GM18508 (cell line): ENCODE measurements around the gene ZIC4.

Source experiments
- ATAC-seq: cut with Tn5 transposase; IDR thresholded peaks from one replicate; pipeline ENCODE4 v1.9.1; 2021; ENCODE audit warnings: moderate number of reproducible peaks; ENCODE audit not compliant: insufficient read depth, unreplicated experiment

Gene ZIC4

GRCh38 chr3:147406028-147406931 is at the start of gene ZIC4:
Gene ZIC4 (minus strand): TSS chr3:147406543. CDS start chr3:147402797, 3,746 bp downstream.
- ATAC-seq = no peak

DNA sequence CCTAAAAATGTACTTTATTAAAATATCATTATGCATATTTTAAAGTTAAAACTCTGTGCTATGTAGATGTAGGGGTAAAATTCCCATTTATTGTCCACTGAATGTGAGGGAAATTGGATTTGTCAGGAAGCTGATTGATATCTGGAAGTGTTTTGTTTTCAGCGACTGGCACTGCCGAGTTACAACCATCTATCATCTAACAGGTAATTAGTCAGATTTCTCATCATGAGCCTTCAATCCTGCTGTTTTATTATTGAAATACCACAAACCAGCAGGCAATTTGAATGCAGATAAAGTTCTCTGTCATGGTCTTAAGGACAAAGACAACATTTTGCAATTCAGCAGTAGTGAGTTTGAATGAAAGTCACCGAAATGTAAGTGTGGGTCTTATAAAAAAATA is 43.3 kb upstream of the ZIC4 start:
- ATAC-seq = no peak

DNA sequence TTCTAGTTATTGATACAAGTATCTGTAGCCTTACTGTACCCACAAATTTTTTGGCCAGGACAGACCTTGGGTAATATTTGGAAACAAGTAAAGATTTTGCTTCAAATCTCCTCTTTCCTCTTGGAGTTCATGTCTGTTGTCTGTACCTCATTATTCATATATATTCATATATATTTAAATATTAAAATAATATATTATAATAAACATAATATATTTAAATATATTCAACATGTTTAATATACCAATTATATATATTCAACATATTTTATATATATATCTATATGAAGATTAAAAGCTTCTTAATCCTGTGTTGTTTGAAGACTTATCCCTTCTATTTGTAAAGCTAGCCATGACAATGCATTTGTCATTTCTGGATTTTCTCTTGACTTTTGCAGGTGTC is 40.9 kb upstream of the ZIC4 start:
- no peak for ATAC-seq

GRCh38 chr3:147431751-147432150 is 25.4 kb upstream of the ZIC4 start:
- no peak for ATAC-seq

- ATAC-seq = no peak
Observed at GRCh38 chr3:147428754-147429153, 22.4 kb upstream of the ZIC4 start.

DNA sequence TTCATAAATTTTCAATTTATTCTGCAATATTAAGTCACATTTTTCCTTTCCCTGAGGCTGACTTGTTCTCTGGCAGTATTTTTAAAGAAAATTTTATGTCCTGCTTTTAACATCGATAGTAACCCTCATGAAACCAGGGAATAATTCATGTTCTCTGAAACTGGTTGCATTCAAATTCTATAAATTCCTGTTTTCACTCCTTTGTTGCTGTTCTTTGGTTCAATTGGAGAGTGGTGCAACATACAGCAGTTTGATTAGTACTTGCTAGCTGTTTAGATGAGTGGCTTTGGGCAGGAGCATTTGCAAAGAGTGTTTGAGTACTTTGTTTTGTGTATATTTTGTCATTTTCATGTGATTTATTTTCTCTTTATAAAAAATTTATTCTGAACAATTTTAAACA is 22.0 kb upstream of the ZIC4 start:
- no peak for ATAC-seq

DNA sequence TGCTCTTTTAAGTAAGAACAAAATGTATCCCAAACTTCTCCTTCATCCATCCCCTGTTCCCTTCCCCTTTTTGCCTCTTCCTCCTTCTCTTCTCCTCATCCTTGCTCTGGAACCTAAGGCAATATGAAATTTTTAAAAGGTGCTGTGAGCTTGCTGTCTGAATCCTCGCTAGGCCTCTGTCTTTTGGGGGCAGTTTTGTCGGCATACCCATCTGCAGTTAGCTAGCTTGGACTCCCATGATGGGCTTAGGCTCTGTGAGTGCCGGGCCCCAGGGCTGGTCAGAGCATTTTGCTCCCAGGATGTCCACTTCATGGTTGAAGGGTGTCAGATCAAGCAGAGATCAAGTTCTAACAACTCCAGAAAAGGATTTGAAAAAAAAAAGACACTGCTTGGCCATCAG is 21.4 kb upstream of the ZIC4 start:
- ATAC-seq = no peak

- ATAC-seq = no peak
Observed at GRCh38 chr3:147426931-147427330, 20.6 kb upstream of the ZIC4 start.

GRCh38 chr3:147425388-147425850 is 19.1 kb upstream of the ZIC4 start:
- no peak for ATAC-seq

- no peak for ATAC-seq
Observed at GRCh38 chr3:147424581-147425387, 18.4 kb upstream of the ZIC4 start.

- ATAC-seq = no peak
Observed at GRCh38 chr3:147423798-147424580, 17.6 kb upstream of the ZIC4 start.

GRCh38 chr3:147423537-147423797 is 17.1 kb upstream of the ZIC4 start:
- ATAC-seq = no peak

DNA sequence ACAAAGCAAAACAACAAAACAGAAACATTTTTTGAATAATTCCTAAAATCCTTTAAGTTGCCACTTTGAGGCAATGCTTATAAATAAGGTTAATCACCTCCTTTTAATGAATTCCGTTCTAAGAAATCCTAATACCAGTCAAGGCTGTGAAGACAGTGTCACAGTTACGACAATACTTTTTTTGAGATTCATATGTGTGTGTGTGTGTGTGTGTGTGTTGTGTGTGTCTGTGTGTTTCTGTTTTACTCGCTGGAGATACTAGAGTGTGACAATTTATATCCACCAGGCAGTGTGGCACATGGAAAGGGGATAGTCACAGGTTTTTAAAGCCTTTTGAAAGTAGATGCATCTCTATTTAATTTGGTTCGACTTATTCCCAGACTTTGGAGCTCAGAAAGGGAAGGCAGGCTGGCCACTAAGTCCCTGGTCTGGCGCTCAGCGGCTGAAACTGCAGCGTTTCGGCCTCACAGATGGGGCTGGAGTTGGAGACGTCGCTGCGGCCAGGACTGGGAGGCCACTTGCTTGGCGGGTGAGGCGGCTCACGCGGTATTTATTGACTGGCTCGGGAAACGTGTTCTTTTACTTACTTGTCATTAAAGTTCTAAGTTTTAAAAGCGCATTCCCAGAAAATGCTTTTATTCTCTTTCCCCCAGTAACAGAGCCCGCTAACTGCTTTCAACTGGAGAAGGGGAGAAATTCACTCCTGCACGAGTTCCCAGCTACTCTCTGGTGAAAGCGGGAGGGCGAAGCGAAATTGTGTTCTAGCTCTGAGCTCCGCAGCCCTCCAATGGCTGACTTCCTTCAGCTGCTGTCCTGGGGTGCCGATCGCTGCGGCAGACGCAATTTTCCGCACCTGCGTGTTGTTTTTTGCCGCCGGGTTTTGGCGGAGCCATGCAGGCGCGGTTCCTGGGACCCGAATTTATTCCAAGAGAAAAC is 16.5 kb upstream of the ZIC4 start:
- ATAC-seq = no peak

GRCh38 chr3:147422196-147422595 is 15.9 kb upstream of the ZIC4 start:
- no peak for ATAC-seq

GRCh38 chr3:147421184-147421912 is 15.0 kb upstream of the ZIC4 start:
- no peak for ATAC-seq

- ATAC-seq = no peak
Observed at GRCh38 chr3:147420353-147421183, 14.2 kb upstream of the ZIC4 start.

- no peak for ATAC-seq
Observed at GRCh38 chr3:147419781-147420224, 13.5 kb upstream of the ZIC4 start.
